GM12874 (cell line): ENCODE data around the gene KRT85.

Experiments
- CTCF ChIP-seq: IDR thresholded peaks from 2 replicates; pipeline ENCODE4 v1.5.1; 2011; ENCODE audit warnings: low read depth, mild to moderate bottlenecking, control low read depth, low read length, moderate library complexity; ENCODE audit not compliant: insufficient read depth

The KRT85 gene

GRCh38 chr12:52327052-52327829 is 40.0 kb downstream of the KRT85 start:
- peak; percentile 83 for TF ChIP-seq CTCF

- TF ChIP-seq CTCF, result no peak
Measured at GRCh38 chr12:52324153-52324444, 43.2 kb downstream of the KRT85 start.

- no peak for TF ChIP-seq CTCF
Measured at GRCh38 chr12:52323416-52324152, 43.7 kb downstream of the KRT85 start.

- TF ChIP-seq CTCF, result no peak
Measured at GRCh38 chr12:52323001-52323400, 44.3 kb downstream of the KRT85 start.

GRCh38 chr12:52322069-52322468 is 45.2 kb downstream of the KRT85 start:
- TF ChIP-seq CTCF, result no peak

GRCh38 chr12:52321418-52321817 is 45.9 kb downstream of the KRT85 start:
- no peak for TF ChIP-seq CTCF

GRCh38 chr12:52320784-52321400 is 46.4 kb downstream of the KRT85 start, which contains the start of gene KRT83:
Gene KRT83 (minus strand): TSS chr12:52321398. CDS start chr12:52321335, 63 bp downstream.
- no peak for TF ChIP-seq CTCF
